Measurements from ENCODE around the gene MTAP.

The MTAP gene

GRCh38 chr9:21782205-21782604 is 20.2 kb upstream of the MTAP start:
- DNase-seq (no peak), ATAC-seq (ENCODE audit: insufficient read depth, low read depth) (no peak)
- Histone ChIP-seq H3K27me3 (ENCODE audit: insufficient read depth, low read length, poor library complexity) (peaks cover 19% of the 10 kb centered on the region), H3K4me1 (ENCODE audit: insufficient read depth, low read length) (0 out of 2 replicates have a peak, but pooled peaks cover 7% of the 10 kb centered on the region), H3K36me3 (ENCODE audit: insufficient read depth, low read length) (no peaks in the 10 kb centered on the region), H4K20me1 (ENCODE audit: insufficient read depth, low read length) (no peaks in the 10 kb centered on the region), H3K9ac (ENCODE audit: low read depth, low read length) (no peak overlapping the region), H2AFZ (ENCODE audit: low read depth, low read length) (no peak overlapping the region), H3K27ac (ENCODE audit: low read length) (no peak overlapping the region), H3K4me3 (ENCODE audit: low read depth in 1 of 2, low read length in 2 of 2) (no peak overlapping the region), H3K9me3 (ENCODE audit: insufficient read depth, low read length, severe bottlenecking) (no peaks in the 10 kb centered on the region), H3K79me2 (ENCODE audit: insufficient read depth, low read length) (no peaks in the 10 kb centered on the region), H3K4me2 (ENCODE audit: insufficient read depth, low read length) (no peak overlapping the region)
- TF ChIP-seq, protein P1, sequence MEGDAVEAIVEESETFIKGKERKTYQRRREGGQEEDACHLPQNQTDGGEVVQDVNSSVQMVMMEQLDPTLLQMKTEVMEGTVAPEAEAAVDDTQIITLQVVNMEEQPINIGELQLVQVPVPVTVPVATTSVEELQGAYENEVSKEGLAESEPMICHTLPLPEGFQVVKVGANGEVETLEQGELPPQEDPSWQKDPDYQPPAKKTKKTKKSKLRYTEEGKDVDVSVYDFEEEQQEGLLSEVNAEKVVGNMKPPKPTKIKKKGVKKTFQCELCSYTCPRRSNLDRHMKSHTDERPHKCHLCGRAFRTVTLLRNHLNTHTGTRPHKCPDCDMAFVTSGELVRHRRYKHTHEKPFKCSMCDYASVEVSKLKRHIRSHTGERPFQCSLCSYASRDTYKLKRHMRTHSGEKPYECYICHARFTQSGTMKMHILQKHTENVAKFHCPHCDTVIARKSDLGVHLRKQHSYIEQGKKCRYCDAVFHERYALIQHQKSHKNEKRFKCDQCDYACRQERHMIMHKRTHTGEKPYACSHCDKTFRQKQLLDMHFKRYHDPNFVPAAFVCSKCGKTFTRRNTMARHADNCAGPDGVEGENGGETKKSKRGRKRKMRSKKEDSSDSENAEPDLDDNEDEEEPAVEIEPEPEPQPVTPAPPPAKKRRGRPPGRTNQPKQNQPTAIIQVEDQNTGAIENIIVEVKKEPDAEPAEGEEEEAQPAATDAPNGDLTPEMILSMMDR (IDR thresholded peaks at IDR 0.05; ENCODE audit: borderline replicate concordance, extremely low read depth, low read length, poor library complexity, severe bottlenecking) = no peak
- TF ChIP-seq EZH2 (IDR thresholded peaks at IDR 0.05; ENCODE audit: borderline replicate concordance, low read depth, low read length, severe bottlenecking) = no peak

GRCh38 chr9:21788752-21789151 is 13.7 kb upstream of the MTAP start:
- TF ChIP-seq, protein P1 (IDR thresholded peaks at IDR 0.05; ENCODE audit: borderline replicate concordance, extremely low read depth, low read length, poor library complexity, severe bottlenecking) = no peak
- TF ChIP-seq EZH2 (IDR thresholded peaks at IDR 0.05; ENCODE audit: borderline replicate concordance, low read depth, low read length, severe bottlenecking) = no peak
- H3K4me1 ChIP-seq (ENCODE audit: insufficient read depth, low read length) = peaks cover 7% of the 10 kb centered on the region; the same call in 1 of the 2 replicates
- no peak for DNase-seq
- H2AFZ ChIP-seq (ENCODE audit: low read depth, low read length) = no peak overlapping the region
- H3K79me2 ChIP-seq (ENCODE audit: insufficient read depth, low read length) = no peaks in the 10 kb centered on the region
- H3K4me3 ChIP-seq (ENCODE audit: low read depth in 1 of 2, low read length in 2 of 2) = no peak overlapping the region
- no peak overlapping the region for H3K9ac ChIP-seq (ENCODE audit: low read depth, low read length)
- H3K27ac ChIP-seq (ENCODE audit: low read length) = no peak overlapping the region
- H3K9me3 ChIP-seq (ENCODE audit: insufficient read depth, low read length, severe bottlenecking) = no peaks in the 10 kb centered on the region
- no peaks in the 10 kb centered on the region for H3K36me3 ChIP-seq (ENCODE audit: insufficient read depth, low read length)
- H4K20me1 ChIP-seq (ENCODE audit: insufficient read depth, low read length) = no peaks in the 10 kb centered on the region
- no peak overlapping the region for H3K4me2 ChIP-seq (ENCODE audit: insufficient read depth, low read length)
- peaks cover 30% of the 10 kb centered on the region for H3K27me3 ChIP-seq (ENCODE audit: insufficient read depth, low read length, poor library complexity)
- no peak for ATAC-seq (ENCODE audit: insufficient read depth, low read depth)

DNA sequence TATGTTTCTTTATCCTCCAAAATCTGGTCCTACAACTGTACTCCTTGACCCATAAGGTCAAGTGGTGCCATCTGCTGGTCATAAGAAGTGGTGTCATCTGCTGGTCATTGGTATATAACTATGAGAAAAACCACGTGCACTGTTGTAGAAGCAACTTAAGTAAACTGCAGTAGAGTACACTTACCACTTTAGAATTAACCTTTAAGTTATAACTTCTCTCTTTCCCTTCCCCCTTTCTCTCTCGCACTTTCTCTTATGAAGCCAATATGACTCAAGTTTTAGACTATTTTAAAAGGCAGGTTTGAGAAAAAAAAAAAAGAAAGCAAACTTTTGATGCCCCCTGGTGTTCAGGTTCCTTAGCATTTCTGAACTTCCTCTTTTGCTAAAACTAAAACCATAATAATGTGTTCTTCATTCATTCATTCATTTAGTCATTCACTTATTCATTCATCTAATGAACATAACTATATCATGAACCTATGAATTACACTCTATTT is 12.8 kb upstream of the MTAP start:
- peak overlapping the region; percentile 69 for H3K4me2 ChIP-seq (ENCODE audit: insufficient read depth, low read length)
- peak overlapping the region in 1 of 2 experiments; percentile 47; a peak in 1 of 4 replicates for H3K4me3 ChIP-seq (ENCODE audit: low read depth in 1 of 2, low read length in 2 of 2)
- H3K9me3 ChIP-seq (ENCODE audit: insufficient read depth, low read length, severe bottlenecking) = no peaks in the 10 kb centered on the region
- no peaks in the 10 kb centered on the region for H3K36me3 ChIP-seq (ENCODE audit: insufficient read depth, low read length)
- H3K9ac ChIP-seq (ENCODE audit: low read depth, low read length) = 0 out of 2 replicates have a peak overlapping the region, but pooled peaks have one; percentile 14
- peaks cover 34% of the 10 kb centered on the region for H3K27me3 ChIP-seq (ENCODE audit: insufficient read depth, low read length, poor library complexity)
- peak; percentile 99 for ATAC-seq (ENCODE audit: insufficient read depth, low read depth)
- no peak for TF ChIP-seq EZH2 (IDR thresholded peaks at IDR 0.05; ENCODE audit: borderline replicate concordance, low read depth, low read length, severe bottlenecking)
- TF ChIP-seq, protein P1 (IDR thresholded peaks at IDR 0.05; ENCODE audit: borderline replicate concordance, extremely low read depth, low read length, poor library complexity, severe bottlenecking) = peak; percentile 82
- H3K27ac ChIP-seq (ENCODE audit: low read length) = no peak overlapping the region
- H2AFZ ChIP-seq (ENCODE audit: low read depth, low read length) = peak overlapping the region; percentile 66
- H3K79me2 ChIP-seq (ENCODE audit: insufficient read depth, low read length) = no peaks in the 10 kb centered on the region
- DNase-seq = peak; percentile 58
- H3K4me1 ChIP-seq (ENCODE audit: insufficient read depth, low read length) = peaks cover 7% of the 10 kb centered on the region; the same call in 1 of the 2 replicates
- H4K20me1 ChIP-seq (ENCODE audit: insufficient read depth, low read length) = no peaks in the 10 kb centered on the region
